HL-60 (cell line): ENCODE measurements around the gene CDH7.

Source experiments
- CTCF ChIP-seq: IDR thresholded peaks from one replicate; pipeline ENCODE4 v1.5.1; 2011; ENCODE audit warnings: low read length, control low read depth, inconsistent platforms; ENCODE audit not compliant: insufficient read depth
- GABPA ChIP-seq: IDR thresholded peaks from 2 replicates; pipeline ENCODE4 v1.6.1; 2012; ENCODE audit warnings: low read depth
- POLR2AphosphoS5 ChIP-seq: IDR thresholded peaks from 2 replicates; pipeline ENCODE4 v1.6.1; 2012; ENCODE audit warnings: low read depth
- TF ChIP-seq, protein P1 (sequence below): IDR thresholded peaks from 2 replicates; pipeline ENCODE4 v1.6.1; 2012; ENCODE audit warnings: low read depth; ENCODE audit not compliant: insufficient replicate concordance

- no peak for TF ChIP-seq CTCF
- TF ChIP-seq, protein P1, sequence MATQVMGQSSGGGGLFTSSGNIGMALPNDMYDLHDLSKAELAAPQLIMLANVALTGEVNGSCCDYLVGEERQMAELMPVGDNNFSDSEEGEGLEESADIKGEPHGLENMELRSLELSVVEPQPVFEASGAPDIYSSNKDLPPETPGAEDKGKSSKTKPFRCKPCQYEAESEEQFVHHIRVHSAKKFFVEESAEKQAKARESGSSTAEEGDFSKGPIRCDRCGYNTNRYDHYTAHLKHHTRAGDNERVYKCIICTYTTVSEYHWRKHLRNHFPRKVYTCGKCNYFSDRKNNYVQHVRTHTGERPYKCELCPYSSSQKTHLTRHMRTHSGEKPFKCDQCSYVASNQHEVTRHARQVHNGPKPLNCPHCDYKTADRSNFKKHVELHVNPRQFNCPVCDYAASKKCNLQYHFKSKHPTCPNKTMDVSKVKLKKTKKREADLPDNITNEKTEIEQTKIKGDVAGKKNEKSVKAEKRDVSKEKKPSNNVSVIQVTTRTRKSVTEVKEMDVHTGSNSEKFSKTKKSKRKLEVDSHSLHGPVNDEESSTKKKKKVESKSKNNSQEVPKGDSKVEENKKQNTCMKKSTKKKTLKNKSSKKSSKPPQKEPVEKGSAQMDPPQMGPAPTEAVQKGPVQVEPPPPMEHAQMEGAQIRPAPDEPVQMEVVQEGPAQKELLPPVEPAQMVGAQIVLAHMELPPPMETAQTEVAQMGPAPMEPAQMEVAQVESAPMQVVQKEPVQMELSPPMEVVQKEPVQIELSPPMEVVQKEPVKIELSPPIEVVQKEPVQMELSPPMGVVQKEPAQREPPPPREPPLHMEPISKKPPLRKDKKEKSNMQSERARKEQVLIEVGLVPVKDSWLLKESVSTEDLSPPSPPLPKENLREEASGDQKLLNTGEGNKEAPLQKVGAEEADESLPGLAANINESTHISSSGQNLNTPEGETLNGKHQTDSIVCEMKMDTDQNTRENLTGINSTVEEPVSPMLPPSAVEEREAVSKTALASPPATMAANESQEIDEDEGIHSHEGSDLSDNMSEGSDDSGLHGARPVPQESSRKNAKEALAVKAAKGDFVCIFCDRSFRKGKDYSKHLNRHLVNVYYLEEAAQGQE = no peak
- no peak for TF ChIP-seq POLR2AphosphoS5
- TF ChIP-seq GABPA = no peak
Observed at GRCh38 chr18:65835881-65836280, 85.1 kb downstream of the CDH7 start.
